HL-60/S4 (cell line): ENCODE data around the gene ZDBF2.
"Not testable (repeated sequence)": the region's sequence is repeated elsewhere in the genome, so short reads cannot be mapped to it uniquely, and the experiment has no call there.

Experiments
- in situ Hi-C: fragments of 300-500 bp; cut with MboI; formaldehyde crosslinking; loops from 2 replicates; pipeline ENCODE4 v1.14.3; 2022; ENCODE audit warnings: low sequenced_read_pairs

ZDBF2 gene

DNA sequence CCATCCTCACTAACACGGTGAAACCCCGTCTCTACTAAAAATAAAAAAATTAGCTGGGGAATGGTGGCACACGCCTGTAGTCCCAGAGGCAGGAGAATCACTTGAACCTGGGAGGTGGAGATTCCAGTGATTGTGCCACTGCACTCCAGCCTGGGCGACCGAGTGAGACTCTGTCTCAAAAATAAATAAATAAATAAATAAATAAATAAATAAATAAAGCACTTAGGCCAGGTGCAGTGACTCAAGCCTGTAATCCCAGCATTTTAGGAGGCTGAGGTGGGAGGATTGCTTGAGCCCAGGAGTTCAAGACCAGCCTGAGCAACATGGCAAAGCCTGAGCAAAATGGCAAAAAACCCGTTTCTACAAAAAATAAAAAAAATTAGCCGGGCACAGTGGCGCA is 15.8 kb upstream of the ZDBF2 start:
- in situ Hi-C loops = not testable (repeated sequence)

- in situ Hi-C loops = no loop called here
Measured at GRCh38 chr2:206259376-206260187, 14.9 kb upstream of the ZDBF2 start.

- in situ Hi-C loops = no loop called here
Measured at GRCh38 chr2:206260188-206261012, 14.1 kb upstream of the ZDBF2 start.

- in situ Hi-C loops = no loop called here
Measured at GRCh38 chr2:206263959-206264603, 10.4 kb upstream of the ZDBF2 start.

DNA sequence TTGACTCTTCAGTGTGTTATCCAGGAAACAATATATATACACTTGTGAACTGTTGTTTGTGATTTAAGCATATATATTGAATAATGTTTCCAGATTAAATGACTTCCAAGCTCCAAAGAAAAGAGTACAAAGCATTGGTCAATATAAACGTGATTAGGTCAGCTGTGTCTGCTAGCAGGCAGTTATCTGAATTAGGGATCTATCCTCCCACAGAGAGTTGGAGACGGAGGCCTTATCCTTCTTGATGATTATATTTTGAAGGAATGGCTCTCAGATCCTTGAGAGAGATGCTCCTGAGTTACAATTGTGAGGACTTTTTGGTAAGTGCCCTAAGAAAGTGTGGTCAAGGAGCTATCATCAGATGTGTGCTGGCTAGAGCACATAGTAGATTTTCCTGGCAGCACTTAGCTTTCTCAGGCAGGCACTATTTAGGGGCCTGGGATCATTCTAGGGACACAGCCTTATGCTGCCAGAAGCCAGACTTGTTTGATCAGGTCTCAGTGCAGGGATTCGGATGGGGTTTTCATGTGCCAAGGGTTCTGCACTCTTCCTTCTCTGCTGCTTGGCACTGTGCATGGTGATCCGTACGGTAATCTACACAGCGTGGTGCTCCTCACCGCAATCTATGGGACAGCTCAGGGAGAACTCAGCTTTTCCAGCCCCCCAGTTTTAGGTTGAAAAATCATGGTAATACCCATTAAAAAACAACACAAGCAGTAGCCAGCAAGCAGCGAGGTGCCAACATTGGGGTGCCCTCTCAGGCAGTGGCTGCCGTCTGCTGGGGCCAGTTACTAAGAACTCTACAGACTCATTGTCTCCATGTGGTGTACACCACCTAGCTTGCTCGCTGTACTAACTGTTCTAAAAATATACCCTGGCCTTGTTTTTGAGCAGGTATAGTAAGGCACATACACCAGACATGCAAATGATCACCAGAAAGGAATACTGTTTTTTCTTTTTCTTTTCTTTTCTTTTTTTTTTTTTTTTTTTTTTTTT is 8.0 kb upstream of the ZDBF2 start:
- in situ Hi-C loops = no loop called here

GRCh38 chr2:206267567-206267966 is 6.9 kb upstream of the ZDBF2 start:
- in situ Hi-C loops = no loop called here

- in situ Hi-C loops = no loop called here
Measured at GRCh38 chr2:206271065-206271464, 3.4 kb upstream of the ZDBF2 start.

GRCh38 chr2:206273905-206274304 is 558 bp upstream of the ZDBF2 start:
- in situ Hi-C loops = no loop called here

DNA sequence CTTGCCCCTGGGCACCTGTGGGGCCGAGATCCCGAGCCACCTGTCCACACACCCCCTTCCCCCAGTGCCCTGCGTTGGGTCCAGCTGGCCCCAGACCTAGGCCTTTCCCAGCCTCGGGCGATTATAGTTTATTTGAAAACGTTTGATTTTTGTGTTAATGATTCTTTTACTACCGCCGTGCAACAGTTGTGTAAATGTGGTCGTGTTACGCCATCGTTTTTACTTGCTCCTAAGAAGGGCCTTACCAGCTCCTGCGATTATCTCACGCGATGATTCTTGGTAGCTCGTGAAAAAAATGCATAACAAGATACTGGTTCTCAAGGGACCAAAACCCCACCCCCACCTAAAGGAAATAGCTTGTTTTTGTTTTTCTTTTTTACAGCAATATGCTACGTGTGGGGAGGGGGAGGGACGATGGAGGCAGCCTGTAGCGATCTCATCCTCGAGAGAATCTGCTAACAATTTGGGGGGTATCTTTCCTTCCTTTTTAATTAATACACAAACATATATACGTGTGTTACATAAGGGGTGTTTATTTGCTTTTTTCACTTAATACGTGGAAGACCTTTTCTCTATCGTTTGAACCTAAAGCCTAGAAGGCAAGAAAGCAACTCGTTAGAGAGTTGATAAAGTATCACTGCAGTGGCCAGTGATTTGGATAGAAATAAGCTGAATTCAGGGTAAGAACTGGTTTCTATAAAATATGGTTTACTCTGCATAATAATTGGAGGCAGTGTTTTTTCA is 1.0 kb downstream of the ZDBF2 start:
- in situ Hi-C loops = no loop called here

- in situ Hi-C loops = no loop called here
Measured at GRCh38 chr2:206276169-206276942, 1.9 kb downstream of the ZDBF2 start.

DNA sequence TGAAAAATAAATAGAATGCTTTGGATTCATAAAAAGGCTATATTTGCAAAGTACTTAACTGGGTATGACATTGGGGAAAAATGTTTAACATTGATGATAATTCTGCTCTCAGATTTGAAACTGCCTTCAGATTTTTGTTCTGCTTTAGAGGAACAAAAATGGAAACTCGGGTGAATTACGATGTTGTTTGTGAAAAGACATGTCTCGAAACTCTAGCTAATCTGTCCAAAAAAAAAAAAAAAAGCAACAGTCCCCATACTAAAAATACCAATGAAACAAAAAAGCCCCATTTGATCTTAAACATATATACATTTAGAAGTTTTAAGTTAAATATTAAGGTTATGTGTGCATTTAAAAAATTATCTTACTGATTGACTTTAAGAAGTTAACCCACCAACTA is 3.0 kb downstream of the ZDBF2 start:
- in situ Hi-C loops = no loop called here

DNA sequence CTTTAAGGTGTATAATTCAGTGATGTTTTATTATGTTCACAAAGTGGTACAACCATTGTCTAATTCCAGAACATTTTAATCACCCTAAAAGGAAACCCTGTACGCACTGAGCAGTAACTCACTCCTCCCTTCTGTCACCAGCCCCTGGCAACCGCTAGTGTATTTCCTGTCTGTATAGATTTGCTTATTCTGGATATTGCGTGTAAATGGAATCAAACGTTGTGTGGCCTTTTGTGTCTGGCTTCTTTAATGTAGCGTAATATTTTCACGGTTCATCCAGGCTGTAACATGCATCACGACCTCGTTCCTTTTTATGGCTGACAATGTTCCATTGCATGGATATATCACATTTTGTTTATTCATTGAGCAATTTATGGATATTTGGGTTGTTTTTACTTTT is 8.3 kb downstream of the ZDBF2 start:
- in situ Hi-C loops = no loop called here

DNA sequence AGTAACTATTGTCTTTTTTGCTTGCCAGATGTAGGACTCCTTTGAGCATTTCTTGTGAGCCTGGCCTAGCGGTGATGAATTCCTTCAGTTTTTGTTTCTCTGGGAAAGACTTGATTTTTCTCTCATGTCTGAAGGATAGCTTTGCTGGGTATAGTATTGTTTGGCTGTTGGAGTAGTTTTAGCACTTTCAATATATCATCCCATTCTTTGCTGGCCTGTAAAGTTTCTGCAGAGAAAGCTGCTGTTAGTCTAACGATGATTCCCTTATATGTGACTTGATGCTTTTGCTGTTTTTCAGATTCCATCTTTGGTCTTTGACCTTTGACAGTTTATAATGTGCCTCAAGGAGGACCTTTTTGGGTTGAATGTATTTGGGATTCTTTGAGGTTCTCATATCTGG is 12.7 kb downstream of the ZDBF2 start:
- in situ Hi-C loops = no loop called here

- in situ Hi-C loops = no loop called here
Measured at GRCh38 chr2:206289391-206289790, 14.9 kb downstream of the ZDBF2 start.

- in situ Hi-C loops = no loop called here
Measured at GRCh38 chr2:206296128-206296527, 21.7 kb downstream of the ZDBF2 start.

DNA sequence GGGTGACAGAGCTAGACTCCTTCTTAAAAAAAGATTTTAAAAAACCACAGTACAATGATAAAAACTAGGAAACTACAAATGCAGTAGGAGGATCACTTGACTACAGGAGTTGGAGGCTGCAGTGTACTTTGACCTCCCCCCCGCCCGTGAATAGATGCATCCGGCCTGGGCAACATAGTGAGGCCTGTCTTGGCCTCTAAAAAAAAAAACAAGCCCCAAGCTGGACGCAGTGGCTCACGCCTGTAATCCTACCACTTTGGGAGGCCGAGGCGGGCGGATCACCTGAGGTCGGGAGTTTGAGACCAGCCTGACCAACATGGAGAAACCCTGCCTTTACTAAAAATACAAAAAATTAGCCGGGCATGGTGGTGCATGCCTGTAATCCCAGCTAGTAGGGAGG is 25.1 kb downstream of the ZDBF2 start:
- in situ Hi-C loops = not testable (repeated sequence)

GRCh38 chr2:206305523-206306245 is 31.2 kb downstream of the ZDBF2 start:
- in situ Hi-C loops = no loop called here

GRCh38 chr2:206311026-206311425 is 36.6 kb downstream of the ZDBF2 start:
- in situ Hi-C loops = no loop called here
